Testis (tissue), 3 donors: ENCODE measurements around the gene HNRNPC. TPM values are rescaled to one million over a fixed set of nuclear protein-coding genes. Genes with fewer than 3 reads are reported as not detected.
"Not testable (repeated sequence)": the region's sequence is repeated elsewhere in the genome, so short reads cannot be mapped to it uniquely, and the experiment has no call there.

Source experiments
- DNase-seq: peaks from one replicate; pipeline ENCODE4 v3.0.0-alpha.2; 2019
- H3K27ac ChIP-seq, 2 donors: fragments of 200-600 bp; sonication (generic); one replicate each; pipeline ENCODE4 v1.5.1; 2019
- H3K27me3 ChIP-seq: fragments of 200-600 bp; sonication (generic); one replicate; pipeline ENCODE4 v1.5.1; 2019
- H3K36me3 ChIP-seq: fragments of 200-600 bp; sonication (generic); one replicate; pipeline ENCODE4 v1.5.1; 2017; ENCODE audit warnings: low read depth; ENCODE audit errors: missing control alignments
- H3K4me1 ChIP-seq: fragments of 200-600 bp; sonication (generic); one replicate; pipeline ENCODE4 v1.5.1; 2019
- H3K4me3 ChIP-seq, 2 donors: fragments of 200-600 bp; sonication (generic); one replicate each; pipeline ENCODE4 v1.5.1; 2017 to 2019
- H3K9me3 ChIP-seq: fragments of 200-600 bp; sonication (generic); one replicate; pipeline ENCODE4 v1.5.1; 2017
- POLR2A ChIP-seq: fragments of 450-650 bp; IDR thresholded peaks from one replicate; pipeline ENCODE4 v1.6.1; 2017; ENCODE audit warnings: antibody characterized with exemption, mild to moderate bottlenecking, moderate library complexity
- WGBS, 2 donors: methylation state at CpG; one replicate each; pipeline ENCODE4 v1.1.5; 2018; 5-methylcytosine and 5-hydroxymethylcytosine counted together
- intact Hi-C: fragments of 100-400 bp; cut with DNase I; formaldehyde crosslinking; loops from one replicate; pipeline ENCODE4 v1.15.1; 2023; ENCODE audit warnings: low total_unique reads
- polyA plus RNA-seq: library from polyadenylated mRNA; stranded (reverse); fragments of 350-450 nt; fragmentation: Illumina TruSeq; extraction: RNeasy Lipid Tissue Mini Kit (QIAGEN cat#74804); gene quantifications from one replicate; pipeline ENCODE4 v1.2.3, GENCODE V29; 2014; ENCODE audit warnings: low read depth, low replicate concordance; ENCODE audit not compliant: insufficient read depth
- total RNA-seq, 2 donors: library from RNA; depleted of rRNA; stranded (reverse); fragments of >200 nt; gene quantifications; one replicate each; pipeline ENCODE4 v1.2.3, GENCODE V29; 2016
- TF ChIP-seq, protein P1 (sequence below), 3 experiments: fragments of 450-650 bp in 2 of 3; fragments of 200-600 bp in 1 of 3; sonication (generic) in 1 of 3; IDR thresholded peaks; one replicate each; pipeline ENCODE4 v1.5.1; 2016 to 2019; ENCODE audit warnings: antibody characterized with exemption in 3 of 3, mild to moderate bottlenecking in 2 of 3, moderate library complexity in 1 of 3

HNRNPC gene
- total and polyA plus RNA-seq, 3 donors from 2014 or later = 317 to 443 (median 399) TPM

DNA sequence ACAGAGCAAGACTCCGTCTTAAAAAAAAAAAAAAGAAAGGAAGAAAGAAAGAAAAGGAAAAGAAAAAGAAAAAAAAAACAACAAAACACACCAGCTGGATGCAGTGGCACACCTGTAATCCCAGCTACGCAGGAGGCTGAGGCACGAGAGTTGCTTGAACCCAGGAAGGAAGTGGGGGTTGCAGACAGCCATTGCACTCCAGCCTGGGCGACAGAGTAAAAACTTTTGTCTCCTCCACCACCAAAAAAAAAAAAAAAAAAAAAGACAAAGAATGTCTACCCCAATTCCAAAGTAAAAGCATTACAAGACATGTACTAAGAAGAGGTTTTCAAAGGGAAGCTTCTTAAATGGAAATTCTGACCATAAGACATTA is 53.4 kb downstream of the HNRNPC start:
- no peaks in the 10 kb centered on the region for H3K36me3 ChIP-seq
- no peaks in the 10 kb centered on the region for H3K9me3 ChIP-seq
- DNase-seq = no peak
- WGBS, 2 donors = 85 to 86% methylated on average over 4 of the region's 4 CpGs
- H3K27me3 ChIP-seq = no peaks in the 10 kb centered on the region
- H3K4me3 ChIP-seq = no peak overlapping the region
- H3K27ac ChIP-seq = no peak overlapping the region
- no peaks in the 10 kb centered on the region for H3K4me1 ChIP-seq
- intact Hi-C loops = no loop called here
- TF ChIP-seq POLR2A = no peak
- TF ChIP-seq, protein P1, sequence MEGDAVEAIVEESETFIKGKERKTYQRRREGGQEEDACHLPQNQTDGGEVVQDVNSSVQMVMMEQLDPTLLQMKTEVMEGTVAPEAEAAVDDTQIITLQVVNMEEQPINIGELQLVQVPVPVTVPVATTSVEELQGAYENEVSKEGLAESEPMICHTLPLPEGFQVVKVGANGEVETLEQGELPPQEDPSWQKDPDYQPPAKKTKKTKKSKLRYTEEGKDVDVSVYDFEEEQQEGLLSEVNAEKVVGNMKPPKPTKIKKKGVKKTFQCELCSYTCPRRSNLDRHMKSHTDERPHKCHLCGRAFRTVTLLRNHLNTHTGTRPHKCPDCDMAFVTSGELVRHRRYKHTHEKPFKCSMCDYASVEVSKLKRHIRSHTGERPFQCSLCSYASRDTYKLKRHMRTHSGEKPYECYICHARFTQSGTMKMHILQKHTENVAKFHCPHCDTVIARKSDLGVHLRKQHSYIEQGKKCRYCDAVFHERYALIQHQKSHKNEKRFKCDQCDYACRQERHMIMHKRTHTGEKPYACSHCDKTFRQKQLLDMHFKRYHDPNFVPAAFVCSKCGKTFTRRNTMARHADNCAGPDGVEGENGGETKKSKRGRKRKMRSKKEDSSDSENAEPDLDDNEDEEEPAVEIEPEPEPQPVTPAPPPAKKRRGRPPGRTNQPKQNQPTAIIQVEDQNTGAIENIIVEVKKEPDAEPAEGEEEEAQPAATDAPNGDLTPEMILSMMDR (IDR thresholded peaks at IDR 0.05) = no peak

- no peak for DNase-seq
- TF ChIP-seq POLR2A = no peak
- TF ChIP-seq, protein P1 (IDR thresholded peaks at IDR 0.05) = no peak
- Histone ChIP-seq H3K27ac (no peak overlapping the region), H3K9me3 (no peaks in the 10 kb centered on the region), H3K4me1 (no peaks in the 10 kb centered on the region), H3K36me3 (no peaks in the 10 kb centered on the region), H3K4me3 (no peak overlapping the region), H3K27me3 (no peaks in the 10 kb centered on the region)
- intact Hi-C loops = no loop called here
- WGBS, 2 donors = 82 to 88% methylated on average over 8 of the region's 8 CpGs
Measured at GRCh38 chr14:21215130-21215878, 53.9 kb downstream of the HNRNPC start.

GRCh38 chr14:21213652-21214051 is 55.6 kb downstream of the HNRNPC start:
- Histone ChIP-seq H3K27me3 (no peaks in the 10 kb centered on the region), H3K27ac (no peak overlapping the region), H3K4me3 (no peak overlapping the region), H3K4me1 (no peaks in the 10 kb centered on the region), H3K36me3 (no peaks in the 10 kb centered on the region), H3K9me3 (no peaks in the 10 kb centered on the region)
- intact Hi-C loops = no loop called here
- no peak for DNase-seq
- WGBS, 2 donors = 97 to 100% methylated on average over 1 of the region's 1 CpG
- no peak for TF ChIP-seq POLR2A
- TF ChIP-seq, protein P1 (IDR thresholded peaks at IDR 0.05) = no peak

GRCh38 chr14:21212824-21213223 is 56.4 kb downstream of the HNRNPC start:
- H3K36me3 ChIP-seq, H3K27me3 ChIP-seq, DNase-seq, intact Hi-C loops, H3K4me1 ChIP-seq, H3K27ac ChIP-seq, H3K4me3 ChIP-seq, H3K9me3 ChIP-seq: not testable (repeated sequence)
- WGBS, 2 donors = 86 to 88% methylated on average over 8 of the region's 8 CpGs

DNA sequence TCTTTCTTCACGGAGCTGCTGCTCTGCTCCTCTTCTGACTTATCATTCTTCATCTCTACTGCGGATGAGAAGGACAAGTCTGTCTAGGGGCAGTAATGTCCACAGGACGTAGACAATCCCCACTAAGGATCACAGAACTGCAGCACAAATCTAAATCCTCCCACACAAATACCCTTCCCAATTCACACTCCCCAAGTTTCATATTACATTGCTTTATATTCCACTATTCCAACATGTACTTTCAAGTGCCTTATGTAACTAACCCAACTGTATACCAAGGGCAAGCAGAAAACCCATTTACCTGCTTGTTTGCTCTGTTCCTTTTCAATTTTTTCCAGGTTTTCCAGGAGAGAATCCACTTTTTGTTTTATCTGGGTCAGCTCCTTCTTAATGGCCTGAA is 57.7 kb downstream of the HNRNPC start:
- Histone ChIP-seq H3K9me3 (no peaks in the 10 kb centered on the region), H3K36me3 (no peaks in the 10 kb centered on the region), H3K27ac (no peak overlapping the region), H3K4me3 (no peak overlapping the region), H3K27me3 (no peaks in the 10 kb centered on the region), H3K4me1 (no peaks in the 10 kb centered on the region)
- intact Hi-C loops = no loop called here
- 83 to 84% methylated on average over 3 of the region's 3 CpGs for WGBS, 2 donors
- DNase-seq = no peak
- TF ChIP-seq, protein P1 (IDR thresholded peaks at IDR 0.05) = no peak
- no peak for TF ChIP-seq POLR2A
